NB4 (cell line): ENCODE measurements around the gene GNGT1.

Source experiments
- POLR2A ChIP-seq: IDR thresholded peaks from 2 replicates; pipeline ENCODE4 v1.6.1; 2011; ENCODE audit warnings: mild to moderate bottlenecking; ENCODE audit not compliant: insufficient read length; ENCODE audit errors: extremely low read depth
- TF ChIP-seq, protein P1 (sequence below): IDR thresholded peaks from one replicate; pipeline ENCODE4 v1.5.1; 2012; ENCODE audit warnings: low read depth, low read length

DNA sequence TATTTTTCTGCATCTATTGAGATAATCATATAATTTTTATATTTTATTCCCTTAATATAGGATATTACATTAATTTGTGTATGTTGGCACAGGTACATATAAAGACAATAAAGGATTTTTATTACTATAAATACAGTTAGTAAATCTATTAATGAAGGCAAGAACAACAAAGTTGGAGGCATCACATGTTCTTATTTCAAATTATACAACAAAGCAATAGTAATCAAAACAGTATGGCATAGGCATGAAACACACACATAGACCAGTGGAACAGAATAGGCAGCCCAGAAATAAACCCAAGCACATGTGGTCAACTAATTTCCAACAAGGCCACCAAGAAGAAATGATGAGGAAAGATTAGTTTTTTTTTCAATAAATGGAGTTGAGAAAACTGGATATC, 27.0 kb upstream of the GNGT1 start:
- TF ChIP-seq POLR2A, result no peak
- TF ChIP-seq, protein P1, sequence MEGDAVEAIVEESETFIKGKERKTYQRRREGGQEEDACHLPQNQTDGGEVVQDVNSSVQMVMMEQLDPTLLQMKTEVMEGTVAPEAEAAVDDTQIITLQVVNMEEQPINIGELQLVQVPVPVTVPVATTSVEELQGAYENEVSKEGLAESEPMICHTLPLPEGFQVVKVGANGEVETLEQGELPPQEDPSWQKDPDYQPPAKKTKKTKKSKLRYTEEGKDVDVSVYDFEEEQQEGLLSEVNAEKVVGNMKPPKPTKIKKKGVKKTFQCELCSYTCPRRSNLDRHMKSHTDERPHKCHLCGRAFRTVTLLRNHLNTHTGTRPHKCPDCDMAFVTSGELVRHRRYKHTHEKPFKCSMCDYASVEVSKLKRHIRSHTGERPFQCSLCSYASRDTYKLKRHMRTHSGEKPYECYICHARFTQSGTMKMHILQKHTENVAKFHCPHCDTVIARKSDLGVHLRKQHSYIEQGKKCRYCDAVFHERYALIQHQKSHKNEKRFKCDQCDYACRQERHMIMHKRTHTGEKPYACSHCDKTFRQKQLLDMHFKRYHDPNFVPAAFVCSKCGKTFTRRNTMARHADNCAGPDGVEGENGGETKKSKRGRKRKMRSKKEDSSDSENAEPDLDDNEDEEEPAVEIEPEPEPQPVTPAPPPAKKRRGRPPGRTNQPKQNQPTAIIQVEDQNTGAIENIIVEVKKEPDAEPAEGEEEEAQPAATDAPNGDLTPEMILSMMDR, result no peak
